HepG2 (cell line): ENCODE measurements around the gene P4HB. TPM values are rescaled to one million over a fixed set of nuclear protein-coding genes. Genes with fewer than 3 reads are reported as not detected.

Experiments used
- DNMT1 ChIP-seq: sonication (generic); formaldehyde crosslinking; IDR thresholded peaks from 2 replicates; pipeline ENCODE4 v1.5.1; 2020; ENCODE audit warnings: mild to moderate bottlenecking, missing genetic modification reagents
- EHMT2 ChIP-seq: fragments of 200-600 bp; sonication (generic); IDR thresholded peaks from 2 replicates; pipeline ENCODE4 v1.7.0; 2017; ENCODE audit warnings: antibody characterized with exemption, low read depth, low read length, borderline replicate concordance
- GPBP1L1 ChIP-seq: sonication (generic); formaldehyde crosslinking; IDR thresholded peaks from 2 replicates; pipeline ENCODE4 v1.5.0; 2020; ENCODE audit warnings: mild to moderate bottlenecking, missing genetic modification reagents
- HMGXB4 ChIP-seq, 2 experiments: sonication (generic) in 1 of 2; formaldehyde crosslinking in 1 of 2; IDR thresholded peaks; 2 replicates each; pipeline versions ENCODE4 v1.4.0 to v1.6.1; 2018 to 2020; ENCODE audit warnings: missing genetic modification reagents in 2 of 2, borderline replicate concordance in 1 of 2, low read depth in 1 of 2, mild to moderate bottlenecking in 1 of 2, missing biosample characterization in 1 of 2
- JARID2 ChIP-seq: sonication (generic); formaldehyde crosslinking; IDR thresholded peaks from 2 replicates; pipeline ENCODE4 v1.8.1; 2023; ENCODE audit warnings: missing genetic modification reagents, inconsistent platforms; ENCODE audit not compliant: insufficient replicate concordance
- KDM3A ChIP-seq: IDR thresholded peaks from 2 replicates; pipeline ENCODE4 v1.6.1; 2018; ENCODE audit warnings: low read depth, missing compliant biosample characterization
- MLXIP ChIP-seq: sonication (generic); formaldehyde crosslinking; IDR thresholded peaks from 2 replicates; pipeline ENCODE4 v1.9.0; 2021; ENCODE audit warnings: missing genetic modification reagents, borderline replicate concordance
- NFATC3 ChIP-seq: sonication (generic); formaldehyde crosslinking; IDR thresholded peaks from 2 replicates; pipeline ENCODE4 v1.5.1; 2020; ENCODE audit warnings: mild to moderate bottlenecking, missing genetic modification reagents
- STAT6 ChIP-seq: sonication (generic); formaldehyde crosslinking; IDR thresholded peaks from 2 replicates; pipeline ENCODE4 v1.4.0; 2020; ENCODE audit warnings: missing genetic modification reagents, mild to moderate bottlenecking, borderline replicate concordance
- ZBTB2 ChIP-seq: sonication (generic); formaldehyde crosslinking; IDR thresholded peaks from 2 replicates; pipeline ENCODE4 v1.8.0; 2022; ENCODE audit warnings: low read depth, missing genetic modification reagents
- ZNF543 ChIP-seq: sonication (generic); formaldehyde crosslinking; IDR thresholded peaks from 2 replicates; pipeline ENCODE4 v1.4.0; 2020; ENCODE audit warnings: mild to moderate bottlenecking, missing genetic modification reagents
- ZNF670 ChIP-seq: sonication (generic); formaldehyde crosslinking; IDR thresholded peaks from 2 replicates; pipeline ENCODE4 v1.8.0; 2022; ENCODE audit warnings: mild to moderate bottlenecking, missing genetic modification reagents, borderline replicate concordance
- ZNF761 ChIP-seq: sonication (generic); formaldehyde crosslinking; conservative IDR thresholded peaks from 2 replicates; pipeline ENCODE4 v1.4.0; 2020; ENCODE audit warnings: mild to moderate bottlenecking, missing genetic modification reagents
- ZSCAN21 ChIP-seq: sonication (generic); formaldehyde crosslinking; IDR thresholded peaks from 2 replicates; pipeline ENCODE4 v1.8.0; 2022; ENCODE audit warnings: mild to moderate bottlenecking, missing genetic modification reagents, moderate library complexity, borderline replicate concordance
- polyA plus RNA-seq, 8 experiments: library from polyadenylated mRNA; depleted of rRNA in 3 of 8; stranded (reverse) in 7 of 8; unstranded in 1 of 8; fragments of >200 nt; fragmentation: Illumina TruSeq in 4 of 8; extraction: Trizol in 4 of 8; gene quantifications; 2 replicates each; pipeline versions ENCODE4 v1.2.1 to v1.2.3, GENCODE V29; 2011 to 2016; ENCODE audit warnings: low read depth in 4 of 8, missing spikeins in 1 of 8, mixed read lengths in 1 of 8; ENCODE audit not compliant: insufficient read depth in 1 of 8
- total RNA-seq, 5 experiments: library from RNA; depleted of rRNA; stranded (reverse); fragments of >200 nt; fragmentation: Illumina TruSeq; extraction: Trizol; gene quantifications; 2 replicates each; pipeline ENCODE4 v1.2.3, GENCODE V29; 2016; ENCODE audit warnings: low read depth in 1 of 5

The P4HB gene
- total and polyA plus RNA-seq, 2 of the 13 experiments (the other 11 are each of a cell fraction or from before 2014, with no cell fraction given), result 185 to 782 TPM

- TF ChIP-seq STAT6 (CRISPR knock-in tag) (no peak), ZNF543 (0 out of 2 replicates have a peak, but pooled peaks have one; percentile 72), DNMT1 (CRISPR knock-in tag) (peak; percentile 66; the same call in 1 of the 2 replicates), JARID2 (CRISPR knock-in tag) (no peak), ZNF670 (no peak), ZNF761 (CRISPR knock-in tag) (peak; percentile 52), GPBP1L1 (no peak), KDM3A (CRISPR knock-in tag) (0 out of 2 replicates have a peak, but pooled peaks have one; percentile 3), ZSCAN21 (CRISPR knock-in tag) (peak; percentile 93; the same call in 1 of the 2 replicates), EHMT2 (no peak), ZBTB2 (CRISPR knock-in tag) (peak; percentile 89), MLXIP (CRISPR knock-in tag) (peak; percentile 74; the same call in 1 of the 2 replicates), NFATC3 (CRISPR knock-in tag) (no peak), HMGXB4 (CRISPR knock-in tag; IDR thresholded peaks at IDR 0.05; ENCODE audit: borderline replicate concordance in 1 of 2, low read depth in 1 of 2) (peak in 1 of 2 experiments; percentile 42; a peak in 2 of 4 replicates)
Measured at GRCh38 chr17:81859906-81860755, at the start of gene P4HB (continued).
